Stimulated activated CD8-positive, alpha-beta memory T cell treated with anti-CD3 and anti-CD28 coated beads, Interleukin-2, amount 100 ng/mL, for 1 hour (primary cell): Measurements from ENCODE around the gene ATP6V1D.
"Not testable (repeated sequence)": the region's sequence is repeated elsewhere in the genome, so short reads cannot be mapped to it uniquely, and the experiment has no call there.

Source experiments
- DNase-seq, 2 donors: peaks; one replicate each; pipeline ENCODE4 v3.0.0-alpha.2; 2020; ENCODE audit warnings: low read depth in 2 of 2

Gene ATP6V1D

DNA sequence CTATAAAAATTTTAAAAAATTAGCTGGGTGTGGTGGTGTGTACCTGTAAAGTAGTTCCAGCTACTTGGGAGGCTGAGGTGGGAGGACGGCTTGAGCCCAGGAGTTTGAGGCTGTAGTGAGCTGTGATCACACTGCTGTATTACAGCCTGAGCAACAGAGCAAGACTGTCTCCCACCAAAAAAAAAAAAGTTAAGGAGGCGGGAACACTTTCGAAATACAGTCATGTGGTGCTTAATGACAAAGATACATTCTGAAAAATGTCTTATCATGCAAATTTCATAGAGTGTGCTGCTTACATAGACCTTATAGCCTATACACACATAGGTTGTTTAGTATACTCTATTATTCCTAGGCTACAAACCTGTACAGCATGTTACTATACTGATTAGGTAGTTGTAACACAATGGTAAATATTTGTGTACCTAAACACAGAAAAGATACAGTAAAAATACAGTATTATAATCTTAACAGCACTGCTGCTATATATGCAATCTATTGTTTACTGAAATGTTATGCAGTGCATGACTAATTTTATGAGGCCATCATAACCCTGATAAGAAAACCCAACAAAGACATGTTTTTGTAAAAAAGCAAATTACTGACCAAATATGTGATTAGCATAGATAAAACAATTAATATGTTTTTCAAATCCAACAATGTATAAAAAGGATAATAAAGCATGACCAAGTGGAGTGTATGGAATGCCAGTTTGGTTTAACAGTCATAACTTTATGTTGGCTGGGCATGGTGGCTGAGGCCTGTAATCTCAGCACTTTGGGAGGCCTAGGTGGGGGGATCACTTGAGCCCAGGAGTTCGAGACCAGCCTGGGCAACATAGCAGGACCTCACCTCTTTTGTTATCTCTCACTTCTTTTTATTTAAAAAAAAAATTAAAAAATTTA, 11.9 kb upstream of the ATP6V1D start:
- no peak for DNase-seq

DNA sequence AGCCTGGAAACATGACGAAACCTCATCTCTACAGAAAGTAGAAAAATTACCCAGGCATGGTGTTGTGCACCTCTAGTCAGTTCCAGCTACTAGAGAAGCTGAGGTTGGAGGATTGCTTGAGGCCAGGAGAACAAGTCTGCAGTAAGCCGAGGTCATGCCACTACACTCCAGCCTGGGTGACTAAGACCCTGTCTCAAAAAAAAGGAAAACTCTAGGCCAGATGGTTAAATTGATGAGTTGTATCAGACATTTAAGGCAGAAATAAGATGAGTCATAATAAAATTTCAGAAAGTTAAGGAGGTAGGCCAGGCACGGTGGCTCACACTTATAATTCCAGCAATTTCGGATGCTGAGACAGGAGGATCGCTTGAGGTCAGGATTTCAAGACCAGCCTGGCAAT, 11.2 kb upstream of the ATP6V1D start:
- no peak for DNase-seq

- DNase-seq: no peak
Measured at GRCh38 chr14:67365476-67365875, 5.9 kb upstream of the ATP6V1D start.

DNA sequence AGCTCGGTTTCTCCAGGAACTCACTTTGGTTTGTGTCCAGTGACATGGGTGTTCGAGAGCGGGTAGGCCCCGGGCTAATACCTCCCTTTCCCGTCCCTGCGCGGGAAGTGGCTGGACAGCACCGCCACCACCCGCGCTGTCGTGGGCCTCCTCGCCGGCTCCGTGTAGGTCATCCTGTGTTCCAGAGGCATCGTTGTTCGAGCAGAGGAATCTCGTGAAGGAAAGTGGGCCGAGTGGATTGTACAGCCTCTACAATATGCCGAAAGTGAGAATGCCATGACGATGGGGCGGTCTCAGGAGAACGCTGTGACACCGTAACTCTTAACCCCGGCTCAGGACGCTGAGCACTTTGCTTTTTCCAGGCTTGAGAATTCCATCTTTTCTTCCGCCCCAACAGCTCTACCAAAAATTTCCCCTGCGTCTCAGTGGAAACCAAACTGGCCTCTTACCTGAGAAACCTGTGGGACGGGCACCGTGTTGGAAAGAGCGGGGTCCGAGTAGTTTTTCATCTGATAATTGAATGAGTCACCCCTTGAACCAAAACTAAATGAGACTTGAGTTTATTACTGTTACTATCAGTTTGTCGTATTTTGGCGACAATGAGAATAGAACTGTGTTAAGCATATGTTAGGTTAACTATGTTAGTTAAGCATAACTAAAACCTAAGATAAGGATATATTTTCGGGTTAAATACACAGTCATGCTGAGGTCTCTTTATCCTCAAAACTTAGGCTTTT, 1.0 kb upstream of the ATP6V1D start:
- no peak for DNase-seq

DNA sequence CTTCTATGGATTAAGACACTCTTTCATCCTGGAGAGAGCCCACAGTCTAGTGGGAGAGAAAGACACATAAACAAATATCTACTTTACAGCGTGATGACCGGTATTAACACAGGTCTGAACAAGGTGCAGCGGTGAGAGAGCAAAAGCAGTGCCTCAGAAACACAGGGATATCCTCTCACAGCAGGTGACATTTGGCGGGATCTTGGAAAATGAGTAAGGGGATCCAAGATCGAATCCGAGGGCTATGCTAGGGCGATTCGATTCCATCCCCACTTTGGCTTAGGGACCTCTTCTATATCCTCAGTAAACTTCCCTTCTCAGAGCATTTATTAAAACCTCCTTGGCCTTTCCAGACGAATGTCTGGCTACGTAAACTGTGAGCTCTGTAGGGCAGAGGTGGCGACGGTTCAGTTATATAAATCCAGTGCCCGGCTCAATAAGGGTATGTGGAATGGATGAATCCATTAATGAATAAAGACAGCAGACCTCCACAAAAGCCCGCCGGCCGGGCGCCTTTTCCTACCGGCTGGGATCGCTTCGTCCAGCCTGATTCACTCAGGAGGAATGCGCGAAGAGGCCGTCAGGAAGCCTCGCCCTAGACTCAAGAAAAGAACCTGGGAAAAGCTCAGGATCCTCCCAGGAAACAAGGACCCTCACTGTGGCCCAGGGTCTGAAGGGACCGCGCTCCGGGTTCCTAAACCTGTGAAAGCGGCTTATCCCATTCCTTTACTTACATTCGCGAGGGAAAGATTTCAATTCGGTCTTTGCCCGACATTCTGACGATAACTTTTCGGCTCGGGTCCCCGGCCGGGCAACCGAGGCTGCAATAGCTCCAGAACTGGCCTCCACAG, 455 bp downstream of the ATP6V1D start:
- DNase-seq: no peak

- DNase-seq: no peak
Measured at GRCh38 chr14:67357969-67358354, 1.6 kb downstream of the ATP6V1D start.

GRCh38 chr14:67357186-67357968, 2.2 kb downstream of the ATP6V1D start:
- DNase-seq: no peak

DNA sequence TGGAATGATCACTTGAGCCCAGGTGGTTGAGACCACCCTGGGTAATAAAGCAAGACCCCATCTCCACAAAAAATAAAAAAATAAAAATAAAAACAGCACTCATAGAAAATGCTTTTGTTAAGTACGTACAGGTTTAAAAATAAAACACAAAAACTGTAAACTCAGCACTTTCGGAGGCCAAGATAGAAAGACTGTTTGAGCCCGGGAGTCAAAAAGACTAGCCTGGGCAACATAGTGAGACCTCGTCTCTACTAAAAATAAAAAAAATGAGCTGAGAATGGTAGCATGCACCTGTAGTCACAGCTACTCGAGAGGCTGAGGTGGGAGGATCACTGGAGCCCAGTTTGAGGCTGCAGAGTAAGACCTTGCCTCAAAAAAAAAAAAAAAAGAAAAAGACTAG, 7.5 kb downstream of the ATP6V1D start:
- DNase-seq: no peak

GRCh38 chr14:67345583-67345982, 14.0 kb downstream of the ATP6V1D start:
- no peak for DNase-seq

- DNase-seq: no peak
Measured at GRCh38 chr14:67343601-67344230, 15.9 kb downstream of the ATP6V1D start.

DNA sequence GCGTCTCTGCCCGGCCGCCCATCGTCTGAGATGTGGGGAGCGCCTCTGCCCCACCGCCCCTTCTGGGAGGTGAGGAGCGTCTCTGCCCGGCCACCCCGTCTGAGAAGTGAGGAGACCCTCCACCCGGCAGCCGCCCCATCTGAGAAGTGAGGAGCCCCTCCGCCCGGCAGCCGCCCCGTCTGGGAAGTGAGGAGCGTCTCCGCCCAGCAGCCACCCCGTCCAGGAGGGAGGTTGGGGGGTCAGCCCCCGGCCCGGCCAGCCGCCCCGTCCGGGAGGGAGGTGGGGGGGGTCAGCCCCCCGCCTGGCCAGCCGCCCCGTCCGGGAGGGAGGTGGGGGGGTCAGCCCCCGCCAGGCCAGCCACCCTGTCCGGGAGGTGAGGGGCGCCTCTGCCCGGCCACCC, 18.4 kb downstream of the ATP6V1D start:
- DNase-seq: not testable (repeated sequence)

GRCh38 chr14:67335781-67336180, 23.8 kb downstream of the ATP6V1D start:
- no peak for DNase-seq

GRCh38 chr14:67332468-67332867, 27.1 kb downstream of the ATP6V1D start:
- no peak for DNase-seq

GRCh38 chr14:67331368-67332125, 28.1 kb downstream of the ATP6V1D start:
- DNase-seq: no peak

DNA sequence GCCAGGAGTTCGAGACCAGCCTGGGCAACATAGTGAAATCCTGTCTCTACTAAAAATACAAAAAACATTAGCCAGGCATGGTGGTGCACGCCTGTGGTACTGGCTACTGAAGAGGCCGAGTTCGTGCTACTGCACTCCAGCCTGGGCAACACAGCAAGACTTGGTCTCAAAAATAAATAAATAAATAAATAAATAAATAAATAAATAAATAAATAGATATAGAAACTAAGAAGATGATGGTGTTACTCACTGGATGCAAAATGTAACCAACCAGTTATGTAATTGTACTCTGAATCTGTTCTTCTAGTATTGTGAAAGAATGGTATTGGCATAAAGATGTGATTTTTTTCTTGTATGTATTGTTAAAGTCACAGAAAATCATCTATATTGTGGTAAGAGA, 29.9 kb downstream of the ATP6V1D start:
- not testable (repeated sequence) for DNase-seq

DNA sequence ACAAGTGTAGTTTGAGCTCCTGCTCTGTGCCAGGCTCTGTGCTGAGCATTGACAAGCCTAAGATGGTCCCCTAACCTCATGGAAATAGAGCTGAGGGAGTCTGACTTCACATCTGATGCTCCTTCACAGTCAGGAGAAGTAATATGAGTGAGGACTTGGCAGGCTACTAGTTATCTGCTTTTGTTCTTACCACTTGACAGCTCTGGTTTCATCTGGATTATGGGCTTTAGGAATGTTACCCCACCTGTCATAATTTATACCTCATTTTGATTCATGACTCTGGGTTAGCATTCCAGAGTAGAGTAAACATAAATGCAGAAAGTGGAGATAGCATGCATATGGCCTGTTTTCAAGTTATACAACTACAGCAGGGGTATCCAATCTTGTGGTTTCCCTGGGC, 40.5 kb downstream of the ATP6V1D start:
- DNase-seq: no peak

DNA sequence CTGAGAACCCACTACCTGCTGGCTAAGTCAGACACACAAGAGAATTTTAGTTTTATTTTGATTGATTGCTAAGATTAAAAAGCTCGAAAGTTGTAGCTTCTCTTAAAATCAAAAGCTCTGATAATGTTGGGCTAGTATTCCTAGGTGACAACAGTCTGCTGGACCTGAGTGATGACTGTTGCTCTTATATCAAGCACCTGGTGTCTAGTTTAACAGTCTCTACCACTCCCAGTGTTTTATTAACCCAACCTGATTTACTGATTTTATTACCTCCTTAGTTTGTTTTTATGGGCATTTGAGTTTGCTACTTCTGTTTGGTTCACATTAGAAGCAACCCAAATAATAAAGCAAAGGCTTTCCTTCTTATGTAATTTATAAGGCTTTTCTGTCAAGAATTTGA, 41.8 kb downstream of the ATP6V1D start:
- DNase-seq: no peak

DNA sequence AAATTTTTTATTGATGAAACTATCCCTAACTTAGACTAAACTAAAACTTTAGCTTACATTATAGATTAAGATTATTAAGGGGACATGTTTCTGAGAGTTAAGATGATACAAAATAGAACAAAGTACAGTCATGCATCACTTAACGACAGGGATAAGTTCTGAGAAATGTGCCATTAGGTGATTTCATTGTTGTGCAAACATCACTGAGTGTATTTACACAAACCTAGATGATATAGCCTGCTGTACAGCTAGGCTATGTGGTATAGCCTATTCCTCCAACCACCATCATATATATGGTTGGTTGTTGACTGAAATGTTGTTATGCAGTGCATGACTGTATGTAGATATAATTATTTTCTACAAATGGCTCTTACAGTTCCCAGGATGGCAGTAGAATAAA, 46.5 kb downstream of the ATP6V1D start:
- DNase-seq: no peak

- no peak for DNase-seq
Measured at GRCh38 chr14:67311868-67312267, 47.7 kb downstream of the ATP6V1D start.
